SK-N-SH (cell line): ENCODE data around the gene UBAC2. TPM values are rescaled to one million over a fixed set of nuclear protein-coding genes. Genes with fewer than 3 reads are reported as not detected.

Experiments used
- CTCF ChIA-PET: fragments of 300-600, 350-600 bp; formaldehyde crosslinking; extraction: SDS; loops from one replicate; lab custom pipeline; 2021; lab: Yijun Ruan, JAX
- POLR2A ChIA-PET: fragments of 350-600 bp; sonication (Branson Sonifier 250); formaldehyde crosslinking; extraction: SDS; loops from one replicate; lab custom pipeline; 2020; ENCODE audit warnings: antibody characterized with exemption, inconsistent platforms; lab: Yijun Ruan, JAX
- DNase-seq: peaks from one replicate; pipeline ENCODE4 v3.0.0; 2012
- H2AFZ ChIP-seq: fragments of 200-600 bp; sonication (generic); 2 replicates; pipeline ENCODE4 v1.8.1; 2016; ENCODE audit warnings: antibody characterized with exemption, mild to moderate bottlenecking, low read depth
- H3F3A ChIP-seq: fragments of 200-600 bp; sonication (generic); replicated peaks from 2 replicates; pipeline ENCODE3; 2016; ENCODE audit warnings: antibody characterized with exemption, mild to moderate bottlenecking; ENCODE audit not compliant: insufficient read depth
- H3K27ac ChIP-seq, 2 experiments: fragments of 200-500 bp in 1 of 2; fragments of 200-600 bp in 1 of 2; sonication (Bioruptor generic) in 1 of 2; sonication (generic), shearing (Covaris generic) in 1 of 2; 2 replicates each; pipeline versions ENCODE4 v1.5.1 to v1.6.1; 2014 to 2016; ENCODE audit warnings: low read depth in 2 of 2, inconsistent platforms in 1 of 2, low read length in 1 of 2, mild to moderate bottlenecking in 1 of 2, mixed read lengths in 1 of 2
- H3K27me3 ChIP-seq: fragments of 200-600 bp; sonication (generic), shearing (Covaris generic); 2 replicates; pipeline ENCODE4 v1.6.1; 2016; ENCODE audit warnings: mixed run types; ENCODE audit not compliant: insufficient read depth
- H3K36me3 ChIP-seq, 2 experiments: fragments of 200-500 bp in 1 of 2; fragments of 200-600 bp in 1 of 2; sonication (Bioruptor generic) in 1 of 2; sonication (generic) in 1 of 2; replicated peaks in 1 of 2; 2 replicates each; pipeline versions ENCODE3 to v1.5.1; 2014 to 2016; ENCODE audit warnings: low read length in 1 of 2, mild to moderate bottlenecking in 1 of 2; ENCODE audit not compliant: insufficient read depth in 2 of 2, control insufficient read depth in 1 of 2
- H3K4me1 ChIP-seq, 2 experiments: fragments of 200-500 bp in 1 of 2; fragments of 200-600 bp in 1 of 2; sonication (Bioruptor generic) in 1 of 2; sonication (generic), shearing (Covaris generic) in 1 of 2; 2 replicates each; pipeline versions ENCODE4 v1.5.1 to v1.6.1; 2014 to 2016; ENCODE audit warnings: low read depth in 1 of 2, low read length in 1 of 2, mixed run types in 1 of 2; ENCODE audit not compliant: insufficient read depth in 2 of 2, control insufficient read depth in 1 of 2
- H3K4me2 ChIP-seq: fragments of 200-600 bp; sonication (generic), shearing (Covaris generic); 2 replicates; pipeline ENCODE4 v1.6.1; 2017; ENCODE audit warnings: mixed run types
- H3K4me3 ChIP-seq, 2 experiments: fragments of 200-500 bp in 1 of 2; fragments of 200-600 bp in 1 of 2; sonication (Bioruptor generic) in 1 of 2; sonication (generic), shearing (Covaris generic) in 1 of 2; 2 replicates each; pipeline versions ENCODE4 v1.5.1 to v1.8.1; 2014 to 2016; ENCODE audit warnings: low read depth in 2 of 2, inconsistent platforms in 1 of 2, low read length in 1 of 2, mild to moderate bottlenecking in 1 of 2, mixed read lengths in 1 of 2, moderate library complexity in 1 of 2
- H3K79me2 ChIP-seq: fragments of 200-600 bp; sonication (generic); 2 replicates; pipeline ENCODE4 v1.8.1; 2017; ENCODE audit warnings: mild to moderate bottlenecking; ENCODE audit not compliant: insufficient read depth
- H3K9ac ChIP-seq: fragments of 200-600 bp; sonication (generic); 2 replicates; pipeline ENCODE4 v1.6.1; 2017; ENCODE audit warnings: mixed run types
- H3K9me2 ChIP-seq: fragments of 200-600 bp; sonication (generic); 2 replicates; pipeline ENCODE4 v1.6.1; 2017; ENCODE audit warnings: mixed run types
- H3K9me3 ChIP-seq: fragments of 200-600 bp; sonication (generic); 2 replicates; pipeline ENCODE4 v1.6.1; 2017; ENCODE audit warnings: mixed run types, mild to moderate bottlenecking, moderate library complexity
- H4K20me1 ChIP-seq: fragments of 200-600 bp; sonication (generic); 2 replicates; pipeline ENCODE4 v1.6.1; 2017; ENCODE audit warnings: mild to moderate bottlenecking, mixed run types; ENCODE audit not compliant: insufficient read depth
- CHD2 ChIP-seq: fragments of 150-350 bp; IDR thresholded peaks from 2 replicates; pipeline ENCODE4 v1.6.1; 2018; ENCODE audit warnings: low read length; ENCODE audit not compliant: partially characterized antibody
- ELF1 ChIP-seq: IDR thresholded peaks from 2 replicates; pipeline ENCODE4 v1.4.0; 2012
- EZH2phosphoT487 ChIP-seq: fragments of 200-600 bp; sonication (generic); IDR thresholded peaks from 2 replicates; pipeline ENCODE4 v1.6.1; 2017; ENCODE audit warnings: low read depth, mixed run types, mild to moderate bottlenecking, antibody characterized with exemption, moderate library complexity, borderline replicate concordance
- FOXJ3 ChIP-seq: sonication (generic); formaldehyde crosslinking; IDR thresholded peaks from 2 replicates; pipeline ENCODE4 v1.5.1; 2020; ENCODE audit warnings: mild to moderate bottlenecking, missing genetic modification reagents
- GABPA ChIP-seq: IDR thresholded peaks from 2 replicates; pipeline ENCODE4 v1.4.0; 2012; ENCODE audit warnings: low read depth, mild to moderate bottlenecking
- GATA2 ChIP-seq: sonication (generic); formaldehyde crosslinking; IDR thresholded peaks from 2 replicates; pipeline ENCODE4 v1.5.0; 2020; ENCODE audit warnings: mild to moderate bottlenecking, missing genetic modification reagents
- MXI1 ChIP-seq: IDR thresholded peaks from 2 replicates; pipeline ENCODE4 v1.6.1; 2012; ENCODE audit warnings: mild to moderate bottlenecking, low read depth, low read length, improper control_type of control experiment
- RCOR1 ChIP-seq: fragments of 150-350 bp; IDR thresholded peaks from 2 replicates; pipeline ENCODE4 v1.6.1; 2017; ENCODE audit warnings: antibody characterized with exemption, low read length
- TCF12 ChIP-seq: IDR thresholded peaks from 2 replicates; pipeline ENCODE4 v1.4.0; 2012
- USF2 ChIP-seq: fragments of 150-350 bp; IDR thresholded peaks from 2 replicates; pipeline ENCODE4 v1.6.1; 2017; ENCODE audit warnings: antibody characterized with exemption, low read length, low read depth, borderline replicate concordance
- WGBS: methylation state at CpG from one replicate; pipeline ENCODE4 v1.1.6; 2017; ENCODE audit warnings: low lambda C conversion rate; 5-methylcytosine and 5-hydroxymethylcytosine counted together
- polyA plus RNA-seq, 3 experiments: library from polyadenylated mRNA; depleted of rRNA; stranded (reverse); fragments of >200 nt; gene quantifications; 2 replicates each; pipeline ENCODE4 v1.2.3, GENCODE V29; 2012

UBAC2 gene
- polyA plus RNA-seq, 1 of the 3 experiments (the other 2 are of a cell fraction): 79.0 TPM

GRCh38 chr13:99293178-99293577, 92.5 kb downstream of the UBAC2 start:
- Histone ChIP-seq H4K20me1 (no peaks in the 10 kb centered on the region), H3K36me3 (peaks cover 5 to 7% of the 10 kb centered on the region in 2 experiments), H3K4me1 (peaks cover 5 to 9% of the 10 kb centered on the region in 2 experiments; a peak in 2 of 4 replicates), H3K27ac (no peak overlapping the region), H3K27me3 (no peaks in the 10 kb centered on the region), H3K9ac (no peak overlapping the region), H3K4me2 (no peak overlapping the region), H2AFZ (no peak overlapping the region), H3K4me3 (no peak overlapping the region), H3K79me2 (no peaks in the 10 kb centered on the region), H3K9me2 (no peaks in the 10 kb centered on the region), H3F3A (no peaks in the 10 kb centered on the region), H3K9me3 (no peaks in the 10 kb centered on the region)
- WGBS: 100% methylated on average over 2 of the region's 2 CpGs
- ChIA-PET CTCF (interaction anchor here (0.8 to 1.1 kb wide), 2 partner anchors 9 to 45 kb away, joined by 3 read pairs; no protein-coding TSS in a partner anchor), POLR2A (interaction anchor here (0.5 kb wide), 1 partner anchor 17 kb away, joined by 3 read pairs; no protein-coding TSS in a partner anchor)
- DNase-seq: no peak
- TF ChIP-seq MXI1: no peak
- TF ChIP-seq CHD2: no peak
- TF ChIP-seq USF2: no peak
- TF ChIP-seq ELF1: no peak
- TF ChIP-seq TCF12: no peak
- no peak for TF ChIP-seq GATA2
- no peak for TF ChIP-seq EZH2phosphoT487

DNA sequence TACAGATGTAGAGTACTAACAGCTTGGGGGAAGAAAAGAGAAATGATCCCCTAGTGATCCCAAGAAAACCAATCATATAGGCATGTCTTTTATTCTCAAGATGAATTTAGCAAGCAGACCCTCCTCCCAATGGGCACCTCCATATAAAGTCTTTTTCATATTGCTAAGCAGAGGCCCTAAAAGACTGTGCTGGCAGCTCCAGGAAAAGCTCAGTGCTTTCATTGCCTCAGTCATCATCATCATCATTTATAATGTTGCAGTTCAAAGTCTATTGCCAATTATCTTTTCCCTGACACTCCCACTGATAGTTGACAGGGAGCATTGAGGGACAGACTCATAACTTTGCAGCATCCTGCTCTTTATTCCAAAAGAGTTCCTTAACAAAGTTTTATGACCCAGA, 93.5 kb downstream of the UBAC2 start:
- ChIA-PET POLR2A (no interaction called here), CTCF (no interaction called here)
- no peak overlapping the region for H3K9ac ChIP-seq
- no peak overlapping the region for H3K4me3 ChIP-seq
- no peak overlapping the region for H3K27ac ChIP-seq
- H3K36me3 ChIP-seq: peaks cover 5 to 7% of the 10 kb centered on the region in 2 experiments
- no peaks in the 10 kb centered on the region for H3K9me2 ChIP-seq
- no peaks in the 10 kb centered on the region for H3K27me3 ChIP-seq
- TF ChIP-seq ELF1 (no peak), GABPA (no peak), FOXJ3 (CRISPR knock-in tag) (no peak)
- no peaks in the 10 kb centered on the region for H3K9me3 ChIP-seq
- H2AFZ ChIP-seq: no peak overlapping the region
- H4K20me1 ChIP-seq: no peaks in the 10 kb centered on the region
- no peak for DNase-seq
- H3K4me2 ChIP-seq: no peak overlapping the region
- H3K79me2 ChIP-seq: no peaks in the 10 kb centered on the region
- H3F3A ChIP-seq: no peaks in the 10 kb centered on the region
- peaks cover 5 to 9% of the 10 kb centered on the region in 2 experiments; a peak in 2 of 4 replicates for H3K4me1 ChIP-seq

DNA sequence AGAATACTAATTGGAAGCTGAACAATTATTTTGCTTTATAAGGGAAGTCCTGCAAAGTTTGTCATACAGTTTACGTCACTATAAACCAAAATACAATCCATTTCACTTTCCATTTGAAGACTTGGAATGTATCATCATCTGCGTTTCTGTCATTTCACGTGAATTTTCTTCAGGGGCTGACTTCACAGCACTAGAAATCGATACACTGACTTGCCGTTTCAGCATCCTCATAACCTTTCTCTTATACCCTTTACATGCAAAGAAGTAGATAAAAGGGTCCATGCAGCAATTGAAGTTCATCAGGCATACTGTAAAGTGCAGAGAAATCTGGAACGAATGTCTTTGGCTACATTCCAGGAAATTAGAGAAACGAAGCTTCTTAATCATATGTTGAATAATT, 94.3 kb downstream of the UBAC2 start:
- Histone ChIP-seq H3K4me2 (no peak overlapping the region), H3K9me3 (no peaks in the 10 kb centered on the region), H2AFZ (no peak overlapping the region), H3K9me2 (no peaks in the 10 kb centered on the region), H3K36me3 (peaks cover 5% of the 10 kb centered on the region in 2 experiments), H3K27me3 (no peaks in the 10 kb centered on the region), H3K4me3 (no peak overlapping the region), H3K27ac (no peak overlapping the region)
- TF ChIP-seq RCOR1: no peak
- TF ChIP-seq, all 33 proteins: peak for 0
- POLR2A ChIA-PET: no interaction called here
- Histone ChIP-seq H3K9ac (no peak overlapping the region), H4K20me1 (no peaks in the 10 kb centered on the region), H3K4me1 (peaks cover 5 to 9% of the 10 kb centered on the region in 2 experiments; a peak in 2 of 4 replicates), H3F3A (no peaks in the 10 kb centered on the region), H3K79me2 (no peaks in the 10 kb centered on the region)
- no peak for DNase-seq
- CTCF ChIA-PET: no interaction called here
- WGBS: 90% methylated on average over 7 of the region's 7 CpGs
